Vagina (tissue), 2 donors: ENCODE results near the gene SRRM2. TPM values are rescaled to one million over a fixed set of nuclear protein-coding genes. Genes with fewer than 3 reads are reported as not detected.

Experiments used
- DNase-seq, 2 donors: peaks; one replicate each; pipeline ENCODE4 v3.0.0-alpha.2; 2017; ENCODE audit errors: extremely low spot score in 2 of 2
- H3K27ac ChIP-seq: fragments of 200-600 bp; sonication (generic); one replicate; pipeline ENCODE4 v1.5.1; 2019
- H3K27me3 ChIP-seq: fragments of 200-600 bp; sonication (generic); one replicate; pipeline ENCODE4 v1.5.1; 2019
- H3K36me3 ChIP-seq, 2 donors: fragments of 200-600 bp; sonication (generic); one replicate each; pipeline ENCODE4 v1.5.1; 2017 to 2019
- H3K4me1 ChIP-seq: fragments of 200-600 bp; sonication (generic); one replicate; pipeline ENCODE4 v1.5.1; 2019
- H3K4me3 ChIP-seq, 2 donors: fragments of 200-600 bp; sonication (generic); 1 replicate in 1 of 2; 2 replicates in 1 of 2; pipeline ENCODE4 v1.5.1; 2016 to 2019
- H3K9me3 ChIP-seq: fragments of 200-600 bp; sonication (generic); one replicate; pipeline ENCODE4 v1.5.1; 2019
- POLR2A ChIP-seq, 2 donors: fragments of 450-650 bp; IDR thresholded peaks; one replicate each; pipeline ENCODE4 v1.6.1; 2017; ENCODE audit warnings: antibody characterized with exemption in 2 of 2, mild to moderate bottlenecking in 2 of 2, moderate library complexity in 2 of 2
- POLR2AphosphoS5 ChIP-seq, 2 donors: sonication (generic); formaldehyde crosslinking; IDR thresholded peaks; one replicate each; pipeline ENCODE4 v1.9.0; 2017; ENCODE audit warnings: antibody characterized with exemption in 2 of 2, mild to moderate bottlenecking in 2 of 2, low read depth in 1 of 2; ENCODE audit not compliant: insufficient read depth in 1 of 2
- intact Hi-C: fragments of 100-400 bp; cut with DNase I; formaldehyde crosslinking; loops from one replicate; pipeline ENCODE4 v1.15.1; 2023
- total RNA-seq: library from RNA; depleted of rRNA; stranded (reverse); fragments of >200 nt; gene quantifications from one replicate; pipeline ENCODE4 v1.2.3, GENCODE V29; 2016
- TF ChIP-seq, protein P1 (sequence below), 3 experiments: fragments of 450-650 bp in 2 of 3; fragments of 200-600 bp in 1 of 3; sonication (generic) in 1 of 3; IDR thresholded peaks; one replicate each; pipeline ENCODE4 v1.5.1; 2017 to 2019; ENCODE audit warnings: antibody characterized with exemption in 3 of 3, mild to moderate bottlenecking in 2 of 3, moderate library complexity in 2 of 3

Gene SRRM2
- total RNA-seq, 1 donor from 2014 or later: 534 TPM

DNA sequence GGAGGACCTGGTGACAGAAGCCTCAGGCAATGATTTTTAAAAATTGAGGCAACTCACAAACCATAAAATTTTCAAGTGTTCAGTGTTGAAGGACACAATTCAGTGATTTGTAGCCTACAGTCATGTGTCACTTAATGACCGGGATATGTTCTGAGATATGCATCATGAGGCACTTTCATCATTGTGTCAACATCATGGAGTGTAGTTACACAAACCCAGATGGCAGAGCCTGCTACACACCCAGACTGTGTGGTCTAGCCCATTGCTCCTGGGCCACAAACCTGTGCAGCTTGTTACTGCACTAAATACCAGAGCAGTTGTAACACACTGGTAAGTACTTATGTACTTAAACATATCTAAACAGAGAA, 47.4 kb downstream of the SRRM2 start:
- Histone ChIP-seq H3K27me3 (no peaks in the 10 kb centered on the region), H3K27ac (no peak overlapping the region), H3K9me3 (peaks cover 3% of the 10 kb centered on the region), H3K4me3 (no peak overlapping the region), H3K4me1 (no peaks in the 10 kb centered on the region), H3K36me3 (no peaks in the 10 kb centered on the region)
- intact Hi-C loops: no loop called here
- TF ChIP-seq, protein P1, sequence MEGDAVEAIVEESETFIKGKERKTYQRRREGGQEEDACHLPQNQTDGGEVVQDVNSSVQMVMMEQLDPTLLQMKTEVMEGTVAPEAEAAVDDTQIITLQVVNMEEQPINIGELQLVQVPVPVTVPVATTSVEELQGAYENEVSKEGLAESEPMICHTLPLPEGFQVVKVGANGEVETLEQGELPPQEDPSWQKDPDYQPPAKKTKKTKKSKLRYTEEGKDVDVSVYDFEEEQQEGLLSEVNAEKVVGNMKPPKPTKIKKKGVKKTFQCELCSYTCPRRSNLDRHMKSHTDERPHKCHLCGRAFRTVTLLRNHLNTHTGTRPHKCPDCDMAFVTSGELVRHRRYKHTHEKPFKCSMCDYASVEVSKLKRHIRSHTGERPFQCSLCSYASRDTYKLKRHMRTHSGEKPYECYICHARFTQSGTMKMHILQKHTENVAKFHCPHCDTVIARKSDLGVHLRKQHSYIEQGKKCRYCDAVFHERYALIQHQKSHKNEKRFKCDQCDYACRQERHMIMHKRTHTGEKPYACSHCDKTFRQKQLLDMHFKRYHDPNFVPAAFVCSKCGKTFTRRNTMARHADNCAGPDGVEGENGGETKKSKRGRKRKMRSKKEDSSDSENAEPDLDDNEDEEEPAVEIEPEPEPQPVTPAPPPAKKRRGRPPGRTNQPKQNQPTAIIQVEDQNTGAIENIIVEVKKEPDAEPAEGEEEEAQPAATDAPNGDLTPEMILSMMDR (IDR thresholded peaks at IDR 0.05): no peak
- no peak for TF ChIP-seq POLR2A (IDR thresholded peaks at IDR 0.05)
- TF ChIP-seq POLR2AphosphoS5 (IDR thresholded peaks at IDR 0.05; ENCODE audit: insufficient read depth in 1 of 2, low read depth in 1 of 2): no peak
- no peak for DNase-seq

DNA sequence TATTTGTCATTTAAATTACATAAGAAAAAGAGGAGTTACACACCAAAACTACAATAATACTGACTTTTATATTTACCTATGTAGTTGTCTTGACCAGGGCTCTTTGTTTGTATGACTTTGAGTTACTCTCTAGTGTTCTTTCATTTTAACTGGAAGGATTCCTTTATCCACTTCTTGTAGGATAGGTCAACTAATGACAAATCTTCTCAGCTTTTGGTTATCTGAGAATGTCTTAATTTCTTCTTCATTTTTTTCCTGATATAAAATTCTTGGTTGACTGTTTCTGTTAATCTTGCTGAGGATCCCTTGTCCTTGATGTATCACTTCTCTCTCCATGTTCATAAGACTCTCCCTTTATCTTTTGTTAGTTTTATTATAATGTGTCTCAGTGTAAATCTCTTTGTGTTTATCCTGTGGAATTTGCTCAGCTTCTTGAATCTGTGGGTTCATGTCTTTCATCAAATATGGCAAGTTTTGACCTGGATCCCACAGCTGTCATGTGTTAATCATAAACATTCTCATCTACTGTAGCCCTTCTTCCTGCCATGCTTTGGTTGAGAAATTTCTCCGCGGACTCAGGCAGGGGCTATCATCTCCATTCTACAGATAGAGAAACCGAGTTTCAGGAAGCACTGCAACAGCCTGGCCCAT, 51.2 kb downstream of the SRRM2 start:
- Histone ChIP-seq H3K27me3 (no peaks in the 10 kb centered on the region), H3K36me3 (no peaks in the 10 kb centered on the region), H3K4me1 (no peaks in the 10 kb centered on the region), H3K9me3 (peaks cover 4% of the 10 kb centered on the region), H3K27ac (no peak overlapping the region), H3K4me3 (no peak overlapping the region)
- intact Hi-C loops: no loop called here
- TF ChIP-seq POLR2AphosphoS5 (IDR thresholded peaks at IDR 0.05; ENCODE audit: insufficient read depth in 1 of 2, low read depth in 1 of 2) (no peak), POLR2A (IDR thresholded peaks at IDR 0.05) (no peak)
- TF ChIP-seq, protein P1 (IDR thresholded peaks at IDR 0.05): no peak
- no peak for DNase-seq

DNA sequence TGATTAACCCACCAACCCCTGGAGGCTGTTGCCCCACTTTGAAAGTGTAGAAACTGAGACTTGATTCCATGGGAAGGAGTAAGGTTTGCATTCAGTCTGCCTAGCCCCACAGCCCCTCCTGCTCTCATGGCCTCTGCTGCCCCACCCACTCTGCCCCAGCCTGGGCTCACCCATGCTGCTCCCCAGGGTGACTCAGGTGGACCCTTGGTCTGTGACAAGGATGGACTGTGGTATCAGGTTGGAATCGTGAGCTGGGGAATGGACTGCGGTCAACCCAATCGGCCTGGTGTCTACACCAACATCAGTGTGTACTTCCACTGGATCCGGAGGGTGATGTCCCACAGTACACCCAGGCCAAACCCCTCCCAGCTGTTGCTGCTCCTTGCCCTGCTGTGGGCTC, 52.3 kb downstream of the SRRM2 start:
- Histone ChIP-seq H3K27ac (no peak overlapping the region), H3K27me3 (no peaks in the 10 kb centered on the region), H3K36me3 (no peaks in the 10 kb centered on the region), H3K4me3 (no peak overlapping the region), H3K9me3 (peaks cover 4% of the 10 kb centered on the region), H3K4me1 (no peaks in the 10 kb centered on the region)
- no peak for DNase-seq
- TF ChIP-seq POLR2AphosphoS5 (IDR thresholded peaks at IDR 0.05; ENCODE audit: insufficient read depth in 1 of 2, low read depth in 1 of 2): no peak
- TF ChIP-seq, protein P1 (IDR thresholded peaks at IDR 0.05): no peak
- TF ChIP-seq POLR2A (IDR thresholded peaks at IDR 0.05): no peak
- intact Hi-C loops: no loop called here

DNA sequence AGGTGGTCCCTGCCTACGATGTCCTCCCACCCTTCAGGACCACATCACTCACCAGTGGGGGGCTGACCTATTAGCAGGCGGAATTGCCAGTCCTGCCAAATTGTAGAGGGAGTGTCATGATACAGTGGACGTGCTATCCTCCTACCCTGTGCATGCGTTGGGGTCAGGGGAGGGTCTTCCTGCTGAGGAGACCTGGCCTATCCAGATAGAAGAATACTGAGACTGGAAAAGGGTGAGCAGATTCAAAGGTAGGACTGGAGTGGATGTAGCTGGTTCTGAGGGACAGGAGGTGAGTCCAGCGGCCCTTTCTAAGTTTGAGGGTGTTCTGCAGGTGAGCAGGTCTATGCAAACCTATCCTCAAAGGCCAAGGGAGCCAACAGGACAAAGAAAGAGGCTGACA, 53.8 kb downstream of the SRRM2 start:
- Histone ChIP-seq H3K4me1 (no peaks in the 10 kb centered on the region), H3K27me3 (no peaks in the 10 kb centered on the region), H3K4me3 (no peak overlapping the region), H3K27ac (no peak overlapping the region), H3K36me3 (no peaks in the 10 kb centered on the region), H3K9me3 (peaks cover 4% of the 10 kb centered on the region)
- TF ChIP-seq, protein P1 (IDR thresholded peaks at IDR 0.05): no peak
- no peak for TF ChIP-seq POLR2A (IDR thresholded peaks at IDR 0.05)
- TF ChIP-seq POLR2AphosphoS5 (IDR thresholded peaks at IDR 0.05; ENCODE audit: insufficient read depth in 1 of 2, low read depth in 1 of 2): no peak
- DNase-seq: no peak
- intact Hi-C loops: no loop called here

DNA sequence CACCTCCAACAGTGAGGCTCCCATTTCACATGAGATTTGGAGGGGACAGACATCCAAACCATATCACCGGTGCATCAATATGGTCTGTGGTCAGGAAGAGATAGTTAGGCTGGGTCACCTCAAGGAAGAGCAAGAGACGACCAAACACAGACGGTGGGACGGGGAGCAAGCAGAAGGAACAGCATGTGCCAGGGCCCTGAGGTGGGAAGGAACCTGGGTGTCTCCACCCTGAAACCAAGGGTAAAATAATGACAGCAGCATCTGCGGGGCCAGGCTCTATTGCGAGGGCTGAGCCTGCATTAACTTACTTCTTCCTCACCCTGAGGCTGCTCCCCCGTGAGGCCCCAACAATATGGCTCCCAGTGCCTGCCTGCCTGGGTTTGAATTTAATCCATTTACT, 55.7 kb downstream of the SRRM2 start:
- no peaks in the 10 kb centered on the region for H3K27me3 ChIP-seq
- H3K36me3 ChIP-seq: no peaks in the 10 kb centered on the region
- TF ChIP-seq, protein P1 (IDR thresholded peaks at IDR 0.05): no peak
- TF ChIP-seq POLR2A (IDR thresholded peaks at IDR 0.05): no peak
- no peak for TF ChIP-seq POLR2AphosphoS5 (IDR thresholded peaks at IDR 0.05; ENCODE audit: insufficient read depth in 1 of 2, low read depth in 1 of 2)
- no peak overlapping the region for H3K27ac ChIP-seq
- intact Hi-C loops: no loop called here
- H3K4me3 ChIP-seq: no peak overlapping the region
- no peaks in the 10 kb centered on the region for H3K4me1 ChIP-seq
- peaks cover 4% of the 10 kb centered on the region for H3K9me3 ChIP-seq
- no peak for DNase-seq
